ENCODE results near the gene HIBADH. TPM values are rescaled to one million over a fixed set of nuclear protein-coding genes. Genes with fewer than 3 reads are reported as not detected.
"Not testable (repeated sequence)": the region's sequence is repeated elsewhere in the genome, so short reads cannot be mapped to it uniquely, and the experiment has no call there.

Gene HIBADH
- total RNA-seq, 3 donors from 2014 or later = 26.2 to 49.2 (median 30.1) TPM

DNA sequence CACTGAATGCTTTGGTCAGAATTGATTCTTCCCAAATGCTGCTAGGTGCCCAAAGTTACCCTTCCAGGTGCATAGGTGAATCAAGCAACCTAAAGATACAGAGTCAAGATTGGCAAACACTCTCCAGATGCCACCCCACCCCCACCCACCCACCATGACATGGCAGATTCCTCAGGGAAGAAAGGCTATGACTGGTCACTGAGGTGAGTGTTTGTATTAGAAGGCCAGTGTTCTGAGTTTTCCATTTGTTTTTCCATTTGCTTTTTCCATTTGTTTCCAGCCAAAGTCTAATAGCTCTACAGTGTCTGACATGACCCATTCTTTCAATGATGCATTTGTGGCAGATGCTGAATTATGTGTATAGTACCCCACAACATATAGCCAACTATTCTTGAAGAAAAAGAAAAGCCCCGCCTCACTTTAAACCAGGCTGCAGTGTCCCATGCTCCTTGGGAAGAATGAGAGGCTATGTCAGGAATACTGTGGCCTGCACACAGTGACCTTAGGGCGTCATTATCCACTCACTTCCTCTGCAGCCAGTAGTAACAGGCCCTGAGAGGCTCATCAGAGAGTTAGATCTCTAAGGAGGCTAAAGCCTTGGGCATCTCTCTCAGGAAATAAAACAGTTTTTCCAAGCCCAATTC lies 16.1 kb upstream of the HIBADH start:
- intact Hi-C loops (cut with DNase I, micrococcal nuclease) = no loop called here
- no peaks in the 10 kb centered on the region for H3K9me3 ChIP-seq
- no peaks in the 10 kb centered on the region for H3K36me3 ChIP-seq (ENCODE audit: low read depth)
- no peak for TF ChIP-seq CTCF (IDR thresholded peaks at IDR 0.05)
- H3K4me3 ChIP-seq = no peak overlapping the region
- H3K4me1 ChIP-seq (ENCODE audit: low read depth) = peaks cover 10% of the 10 kb centered on the region
- DNase-seq (no peak), ATAC-seq (peak; percentile 25)

DNA sequence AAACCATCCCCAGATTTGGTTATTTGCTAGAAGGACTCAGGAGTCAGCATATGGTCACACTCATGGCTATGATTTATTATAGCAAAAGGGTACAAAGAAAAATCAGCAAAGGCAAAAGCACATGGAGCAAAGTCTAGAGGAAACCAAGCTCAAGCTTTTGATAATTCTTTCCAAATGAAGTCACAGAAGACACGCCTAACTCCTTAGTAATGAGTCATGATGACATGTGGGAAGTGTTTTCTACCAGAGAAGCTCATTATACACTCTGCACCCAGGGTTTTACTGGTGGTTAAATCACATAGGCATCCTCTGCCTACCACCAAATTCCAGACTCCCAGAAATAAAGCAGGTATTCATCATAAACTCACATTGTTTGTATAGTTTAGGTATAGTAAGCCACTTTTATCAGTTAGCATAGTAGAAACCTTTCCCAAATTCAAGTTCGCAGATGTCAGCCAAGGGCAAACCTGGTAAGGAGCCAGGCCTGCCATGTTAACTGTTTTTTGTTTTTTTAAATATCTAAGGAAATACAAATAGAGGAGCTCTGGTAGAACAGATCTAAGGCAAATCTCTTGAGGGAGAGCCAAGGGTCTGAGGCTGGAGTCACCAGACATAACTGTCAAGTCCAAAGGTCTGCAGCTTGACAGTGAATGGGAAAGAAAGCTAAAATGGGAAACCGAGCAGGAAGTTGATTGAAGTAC lies 15.4 kb upstream of the HIBADH start:
- DNase-seq (peak in 1 of 3 donors; percentile 29), ATAC-seq (peak; percentile 97)
- no peaks in the 10 kb centered on the region for H3K36me3 ChIP-seq (ENCODE audit: low read depth)
- H3K4me1 ChIP-seq (ENCODE audit: low read depth) = peaks cover 10% of the 10 kb centered on the region
- intact Hi-C loops (cut with DNase I, micrococcal nuclease) = no loop called here
- no peaks in the 10 kb centered on the region for H3K9me3 ChIP-seq
- no peak overlapping the region for H3K4me3 ChIP-seq
- TF ChIP-seq CTCF (IDR thresholded peaks at IDR 0.05) = no peak

DNA sequence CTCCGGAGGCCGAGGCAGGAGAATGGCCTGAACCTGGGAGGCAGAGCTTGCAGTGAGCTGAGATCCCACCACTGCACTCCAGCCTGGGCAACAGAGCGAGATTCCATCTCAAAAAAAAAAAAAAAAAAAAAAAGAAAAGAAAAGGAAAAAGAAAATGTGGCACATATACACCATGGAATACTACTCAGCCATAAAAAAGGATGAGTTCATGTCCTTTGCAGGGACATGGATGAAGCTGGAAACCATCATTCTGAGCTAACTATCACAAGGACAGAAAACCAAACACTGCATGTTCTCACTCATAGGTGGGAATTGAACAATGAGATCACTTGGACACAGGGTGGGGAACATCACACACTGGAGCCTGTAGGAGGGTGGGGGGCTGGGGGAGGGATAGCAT lies 11.4 kb upstream of the HIBADH start:
- intact Hi-C loops (cut with DNase I, micrococcal nuclease); ATAC-seq; H3K36me3 ChIP-seq (ENCODE audit: low read depth); H3K9me3 ChIP-seq; DNase-seq; H3K4me3 ChIP-seq: not testable (repeated sequence)
- peaks cover 10% of the 10 kb centered on the region for H3K4me1 ChIP-seq (ENCODE audit: low read depth)

GRCh38 chr7:27671675-27672074 lies 9.0 kb upstream of the HIBADH start:
- intact Hi-C loops (cut with DNase I, micrococcal nuclease) = no loop called here

DNA sequence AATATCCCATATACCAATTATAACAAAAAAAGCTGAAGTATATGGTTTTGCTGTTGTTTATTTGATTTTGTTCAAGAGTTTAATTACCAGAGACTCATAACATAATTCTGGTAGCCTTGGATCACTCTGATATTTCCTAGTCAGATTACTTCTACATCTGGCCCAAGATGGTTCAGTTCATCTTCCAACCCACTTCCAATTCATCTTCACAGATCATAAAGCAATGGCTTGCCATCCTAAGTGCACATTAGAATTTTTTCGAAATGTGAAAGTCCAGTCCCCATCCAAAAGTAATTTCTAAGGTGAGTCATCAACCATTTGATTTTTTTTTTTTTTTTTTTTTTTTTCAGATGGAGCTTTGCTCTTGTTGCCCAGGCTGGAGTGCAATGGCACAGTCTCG lies 8.0 kb upstream of the HIBADH start:
- ATAC-seq (no peak), DNase-seq (no peak)
- intact Hi-C loops (cut with DNase I, micrococcal nuclease) = no loop called here
- H3K4me3 ChIP-seq = no peak overlapping the region
- H3K36me3 ChIP-seq (ENCODE audit: low read depth) = no peaks in the 10 kb centered on the region
- H3K9me3 ChIP-seq = no peaks in the 10 kb centered on the region
- no peaks in the 10 kb centered on the region for H3K4me1 ChIP-seq (ENCODE audit: low read depth)
- no peak for TF ChIP-seq CTCF (IDR thresholded peaks at IDR 0.05)

More at GRCh38 chr7:27671675-27672074, 9.0 kb upstream of the HIBADH start:
- DNase-seq (no peak), ATAC-seq (no peak)
- Histone ChIP-seq H3K4me1 (ENCODE audit: low read depth) (no peaks in the 10 kb centered on the region), H3K36me3 (ENCODE audit: low read depth) (no peaks in the 10 kb centered on the region), H3K9me3 (no peaks in the 10 kb centered on the region), H3K4me3 (no peak overlapping the region)
- no peak for TF ChIP-seq CTCF (IDR thresholded peaks at IDR 0.05)

GRCh38 chr7:27670177-27670576 lies 7.5 kb upstream of the HIBADH start:
- TF ChIP-seq CTCF (IDR thresholded peaks at IDR 0.05) = no peak
- intact Hi-C loops (cut with DNase I, micrococcal nuclease) = no loop called here

More at GRCh38 chr7:27670177-27670576, 7.5 kb upstream of the HIBADH start:
- DNase-seq = no peak
- Histone ChIP-seq H3K36me3 (ENCODE audit: low read depth) (no peaks in the 10 kb centered on the region), H3K4me3 (no peak overlapping the region), H3K9me3 (no peaks in the 10 kb centered on the region), H3K4me1 (ENCODE audit: low read depth) (no peaks in the 10 kb centered on the region)
- ATAC-seq = no peak

Data from mucosa of descending colon (tissue), 3 donors.